Epithelial cell of prostate (primary cell): ENCODE data around the gene CUL4A.
"Not testable (repeated sequence)": the region's sequence is repeated elsewhere in the genome, so short reads cannot be mapped to it uniquely, and the experiment has no call there.

Experiments
- DNase-seq: peaks from one replicate; pipeline ENCODE4 v3.0.0-alpha.2; 2011; ENCODE audit warnings: low read depth, low spot score
- H3K27ac ChIP-seq: fragments of 450-650 bp; 2 replicates; pipeline ENCODE4 v1.5.1; 2017; ENCODE audit warnings: mild to moderate bottlenecking

CUL4A gene

DNA sequence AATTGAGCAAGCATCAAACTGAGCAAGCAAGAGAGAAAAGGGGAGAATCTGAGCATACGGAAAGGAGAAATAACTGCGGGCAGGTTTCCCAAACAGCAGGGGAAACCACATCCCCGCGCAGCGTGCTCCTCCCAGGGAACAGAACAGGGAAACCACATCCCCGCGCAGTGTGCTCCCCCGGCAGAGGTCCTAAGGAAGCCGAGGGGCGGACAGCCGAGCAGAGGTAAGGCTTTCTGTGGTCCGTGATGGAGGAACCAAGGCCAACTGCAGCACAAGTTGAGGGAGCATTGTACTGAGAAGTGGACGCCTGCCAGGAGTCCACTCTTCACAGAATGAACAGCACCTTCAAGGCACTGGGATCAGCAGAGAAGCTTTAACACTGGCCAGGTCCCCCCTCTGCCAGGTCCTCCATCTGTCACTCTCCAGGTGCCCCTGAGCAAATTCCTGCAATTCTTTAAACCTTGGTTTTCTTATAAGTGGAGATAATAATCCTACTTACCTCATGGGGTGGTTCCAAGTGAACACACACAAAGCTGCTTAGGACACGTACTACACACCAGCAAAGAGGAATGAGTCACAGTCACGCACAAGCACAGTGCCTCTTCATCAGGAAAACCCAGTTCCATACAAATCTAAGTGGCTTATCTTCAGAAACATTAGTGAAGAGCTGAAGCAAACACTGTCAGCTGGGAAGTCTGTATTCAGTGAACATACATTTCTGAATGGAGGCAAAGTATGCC is 64.6 kb downstream of the CUL4A start:
- peak; percentile 60 for DNase-seq
- peak overlapping the region; percentile 40 for H3K27ac ChIP-seq

DNA sequence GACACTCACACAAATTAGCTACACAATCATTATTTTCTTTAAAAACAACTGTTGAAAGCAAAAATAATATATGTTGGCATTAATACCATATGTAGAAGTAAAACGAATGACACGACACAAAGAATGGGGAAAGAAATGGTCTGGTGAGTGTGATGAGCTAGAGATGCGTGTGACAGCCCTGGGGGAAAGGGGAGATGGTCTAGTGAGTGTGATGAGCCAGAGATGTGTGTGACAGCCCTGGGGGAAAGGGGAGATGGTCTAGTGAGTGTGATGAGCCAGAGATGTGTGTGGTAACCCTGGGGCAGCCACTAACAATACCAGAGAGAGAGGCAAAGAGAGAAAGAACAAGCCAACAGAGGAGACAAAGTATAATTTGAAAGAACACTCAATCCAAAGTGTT is 65.3 kb downstream of the CUL4A start:
- H3K27ac ChIP-seq: peak overlapping the region; percentile 40
- DNase-seq: no peak

GRCh38 chr13:113275387-113275786 is 66.0 kb downstream of the CUL4A start:
- no peak overlapping the region for H3K27ac ChIP-seq
- no peak for DNase-seq

DNA sequence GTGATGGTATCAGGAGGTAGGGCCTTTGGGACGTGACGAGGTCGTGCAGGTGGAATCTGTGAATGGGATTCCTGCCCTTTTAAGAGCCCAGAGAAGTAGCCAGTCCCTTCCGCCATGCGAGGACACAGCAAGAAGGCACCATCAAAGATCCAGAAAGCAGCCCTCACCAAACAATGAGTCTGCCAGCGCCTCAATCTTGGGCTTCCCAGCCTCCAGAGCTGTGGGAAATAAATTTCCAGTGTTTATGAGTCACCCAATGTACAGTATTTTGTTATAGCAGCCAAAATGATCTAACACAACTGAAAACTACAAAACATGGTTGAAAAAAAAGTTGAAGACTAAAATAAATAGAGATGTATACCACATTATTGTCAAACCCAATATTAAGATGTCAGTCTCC is 70.7 kb downstream of the CUL4A start:
- DNase-seq: no peak
- H3K27ac ChIP-seq: no peak overlapping the region

DNA sequence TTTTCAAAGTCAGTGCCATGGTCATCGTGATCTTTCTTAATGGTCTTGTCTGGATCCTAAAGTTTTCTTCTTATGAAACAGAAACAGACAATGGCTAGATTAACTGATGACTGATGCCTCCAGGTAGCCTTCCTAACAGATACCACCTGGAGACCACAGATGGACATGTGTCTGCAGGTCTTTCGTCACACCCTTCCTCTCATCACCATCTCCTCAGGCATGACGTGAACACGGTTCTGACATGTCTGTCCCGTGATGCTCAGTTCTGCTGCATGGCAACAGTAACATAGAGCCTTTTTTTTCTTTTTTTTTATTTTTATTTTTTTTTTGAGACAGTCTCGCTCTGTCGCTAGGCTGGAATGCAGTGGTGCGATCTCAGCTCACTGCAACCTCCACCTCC is 74.5 kb downstream of the CUL4A start:
- no peak overlapping the region for H3K27ac ChIP-seq
- DNase-seq: no peak

GRCh38 chr13:113288880-113289279 is 79.5 kb downstream of the CUL4A start:
- H3K27ac ChIP-seq: no peak overlapping the region
- no peak for DNase-seq

DNA sequence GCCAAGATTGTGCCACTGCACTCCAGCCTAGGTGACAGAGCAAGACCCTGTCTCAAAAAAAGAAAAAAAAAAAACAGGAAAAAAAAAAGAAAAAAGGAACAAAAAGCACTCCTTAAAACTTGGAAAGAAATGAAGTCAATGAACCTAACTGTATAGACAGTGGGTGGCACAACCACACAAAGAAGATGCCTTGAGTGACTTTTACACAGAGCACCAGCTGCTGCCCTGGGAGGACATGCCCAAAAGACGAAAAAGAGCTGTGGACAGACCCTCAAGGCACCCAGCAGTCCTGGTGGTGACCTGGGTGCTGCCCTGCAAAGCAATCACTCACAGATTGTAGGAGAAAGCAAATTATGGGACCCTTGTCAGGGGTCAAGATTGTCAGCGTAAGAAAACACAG is 81.7 kb downstream of the CUL4A start:
- DNase-seq: no peak
- no peak overlapping the region for H3K27ac ChIP-seq

GRCh38 chr13:113292021-113292862 is 82.8 kb downstream of the CUL4A start:
- no peak for DNase-seq
- H3K27ac ChIP-seq: no peak overlapping the region

- DNase-seq: no peak
- no peak overlapping the region for H3K27ac ChIP-seq
Observed at GRCh38 chr13:113293686-113294085, 84.3 kb downstream of the CUL4A start.

- no peak for DNase-seq
- no peak overlapping the region for H3K27ac ChIP-seq
Observed at GRCh38 chr13:113295776-113296175, 86.4 kb downstream of the CUL4A start.

- H3K27ac ChIP-seq: peak within 1 kb of the TSS; percentile 83
- peak; percentile 81 for DNase-seq
Observed at GRCh38 chr13:113296823-113297369, 87.5 kb downstream of the CUL4A start, which contains the start of gene LAMP1. TSS of gene LAMP1 (plus strand) at chr13:113297239. CDS start at chr13:113297435, 196 bp downstream.

GRCh38 chr13:113297370-113298042 is 88.1 kb downstream of the CUL4A start:
- H3K27ac ChIP-seq: peak overlapping the region; percentile 83
- no peak for DNase-seq

GRCh38 chr13:113298043-113298945 is 88.9 kb downstream of the CUL4A start:
- no peak for DNase-seq
- H3K27ac ChIP-seq: peak overlapping the region; percentile 83

DNA sequence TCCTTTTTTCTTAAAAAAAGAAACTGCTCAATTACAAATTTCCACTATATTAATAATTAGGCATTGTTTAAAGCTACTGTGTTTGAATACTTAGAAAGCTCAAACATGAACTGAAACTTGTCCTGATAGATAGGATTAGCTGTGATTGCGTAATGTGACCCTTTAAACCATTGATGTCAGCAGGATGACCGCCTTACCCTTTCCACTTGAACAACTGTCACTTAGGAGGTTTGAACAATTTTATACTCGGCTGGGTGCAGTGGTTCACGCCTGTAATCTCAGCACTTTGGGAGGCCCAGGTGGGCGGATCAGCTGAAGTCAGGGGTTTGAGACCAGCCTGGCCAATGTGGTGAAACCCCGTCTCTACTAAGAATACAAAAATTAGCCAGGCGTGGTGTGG is 90.5 kb downstream of the CUL4A start:
- H3K27ac ChIP-seq: no peak overlapping the region
- no peak for DNase-seq

DNA sequence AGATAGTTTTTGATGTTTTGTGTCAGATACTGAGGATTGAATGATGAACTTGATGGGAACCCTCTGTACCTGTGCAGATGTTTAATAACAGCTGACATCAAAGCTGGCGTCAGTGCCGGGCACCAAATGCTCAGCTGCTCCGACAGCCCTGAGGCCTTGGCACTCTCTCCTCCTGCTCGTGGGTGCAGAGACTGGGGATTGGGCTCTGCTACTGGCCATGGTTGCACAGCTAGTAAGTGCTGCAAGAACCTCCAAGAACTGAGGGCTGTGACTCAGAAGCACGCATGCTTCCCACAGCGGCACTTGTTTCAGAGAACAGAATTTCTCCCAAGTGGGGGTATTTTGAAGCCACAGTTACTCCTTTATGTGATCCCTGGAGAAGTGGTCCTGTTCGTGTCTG is 93.6 kb downstream of the CUL4A start:
- no peak overlapping the region for H3K27ac ChIP-seq
- DNase-seq: no peak

DNA sequence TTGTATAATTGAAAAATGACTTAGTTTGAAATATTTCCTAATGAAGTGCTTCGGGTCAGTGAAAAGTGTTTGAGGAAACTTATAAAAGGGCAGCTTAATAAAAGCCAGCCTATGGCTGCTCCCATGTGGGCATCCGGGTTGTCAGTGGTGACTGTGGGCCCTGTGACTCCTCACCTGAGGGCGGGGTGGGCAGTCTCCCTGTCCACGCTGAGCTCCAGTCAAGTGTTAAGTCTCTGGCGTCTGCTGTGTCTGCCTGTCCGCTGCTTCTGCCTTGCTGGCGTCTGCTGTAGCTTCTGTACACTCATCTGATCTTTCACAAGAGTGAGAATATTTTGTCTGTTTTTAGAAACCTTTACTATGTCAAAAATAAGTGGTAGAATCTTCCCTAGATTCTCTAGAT is 94.7 kb downstream of the CUL4A start:
- DNase-seq: no peak
- peak overlapping the region; percentile 58 for H3K27ac ChIP-seq

- peak overlapping the region; percentile 58 for H3K27ac ChIP-seq
Observed at GRCh38 chr13:113305208-113305607, 95.8 kb downstream of the CUL4A start.

GRCh38 chr13:113307491-113307890 is 98.1 kb downstream of the CUL4A start:
- H3K27ac ChIP-seq: no peak overlapping the region
- no peak for DNase-seq

More at GRCh38 chr13:113305208-113305607, 95.8 kb downstream of the CUL4A start:
- peak; percentile 91 for DNase-seq

DNA sequence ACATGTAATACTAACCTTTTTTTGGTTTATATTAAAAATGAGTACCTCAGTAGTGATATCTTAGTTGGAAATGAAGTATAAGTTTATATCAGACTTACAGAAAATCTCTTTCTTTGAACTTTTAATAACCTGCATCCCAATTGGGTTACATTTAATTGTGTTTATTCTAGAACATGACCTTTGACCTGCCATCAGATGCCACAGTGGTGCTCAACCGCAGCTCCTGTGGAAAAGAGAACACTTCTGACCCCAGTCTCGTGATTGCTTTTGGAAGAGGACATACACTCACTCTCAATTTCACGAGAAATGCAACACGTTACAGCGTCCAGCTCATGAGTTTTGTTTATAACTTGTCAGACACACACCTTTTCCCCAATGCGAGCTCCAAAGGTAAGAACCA is 100.1 kb downstream of the CUL4A start:
- no peak overlapping the region for H3K27ac ChIP-seq
- DNase-seq: no peak

DNA sequence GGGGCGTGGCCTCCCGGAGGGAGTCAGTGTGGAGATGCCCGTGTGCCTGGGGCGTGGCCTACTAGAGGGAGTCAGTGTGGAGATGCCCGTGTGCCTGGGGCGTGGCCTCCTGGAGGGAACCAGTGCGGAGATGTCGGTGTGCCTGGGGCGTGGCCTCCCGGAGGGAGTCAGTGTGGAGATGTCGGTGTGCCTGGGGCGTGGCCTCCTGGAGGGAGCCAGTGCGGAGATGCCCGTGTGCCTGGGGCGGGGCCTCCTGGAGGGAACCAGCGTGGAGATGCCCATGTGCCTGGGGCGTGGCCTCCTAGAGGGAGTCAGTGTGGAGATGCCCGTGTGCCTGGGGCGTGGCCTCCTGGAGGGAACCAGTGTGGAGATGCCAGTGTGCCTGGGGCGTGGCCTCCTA is 104.7 kb downstream of the CUL4A start:
- H3K27ac ChIP-seq, DNase-seq: not testable (repeated sequence)
